ENCODE results near the gene FAM193A. TPM values are rescaled to one million over a fixed set of nuclear protein-coding genes. Genes with fewer than 3 reads are reported as not detected.

The FAM193A gene
- polyA plus RNA-seq, 1 of the 3 experiments (the other 2 are of a cell fraction) = 9.2 TPM

- Histone ChIP-seq H3K9me3 (no peaks in the 10 kb centered on the region), H3K9ac (peak within 1 kb of the TSS; percentile 79), H3K4me2 (peak within 1 kb of the TSS; percentile 89), H3K4me3 (ENCODE audit: low read depth in 2 of 2, low read length in 1 of 2) (peak within 1 kb of the TSS; percentile 74), H3K27ac (ENCODE audit: low read depth in 2 of 2, low read length in 1 of 2) (peak within 1 kb of the TSS; percentile 28 to 81; a peak in 2 of 4 replicates), H3K79me2 (ENCODE audit: insufficient read depth) (peaks cover 44% of the 10 kb centered on the region), H2AFZ (ENCODE audit: low read depth) (peak within 1 kb of the TSS; percentile 92), H3K36me3 (replicated peaks in 1 of 2; ENCODE audit: control insufficient read depth in 1 of 2, insufficient read depth in 2 of 2, low read length in 1 of 2) (no peaks in the 10 kb centered on the region), H3K27me3 (ENCODE audit: insufficient read depth) (no peaks in the 10 kb centered on the region), H4K20me1 (ENCODE audit: insufficient read depth) (0 out of 2 replicates have a peak, but pooled peaks cover 3% of the 10 kb centered on the region), H3K4me1 (ENCODE audit: control insufficient read depth in 1 of 2, insufficient read depth in 2 of 2, low read depth in 1 of 2, low read length in 1 of 2) (peaks cover 0 to 7% of the 10 kb centered on the region in 2 experiments; a peak in 1 of 4 replicates), H3K9me2 (no peaks in the 10 kb centered on the region), H3F3A (replicated peaks; ENCODE audit: insufficient read depth) (peaks cover 4% of the 10 kb centered on the region)
- 0 out of 2 replicates have a peak, but pooled peaks have one; percentile 25 for TF ChIP-seq REST (IDR thresholded peaks at IDR 0.05; ENCODE audit: low read depth, low read length)
- peak; percentile 26 for TF ChIP-seq CTCF (IDR thresholded peaks at IDR 0.05)
- peak; percentile 32; the same call in 1 of the 2 replicates for TF ChIP-seq RAD21 (IDR thresholded peaks at IDR 0.05; ENCODE audit: low read length)
- peak; percentile 59; the same call in 1 of the 2 replicates for TF ChIP-seq MXI1 (IDR thresholded peaks at IDR 0.05; ENCODE audit: low read depth, low read length)
- TF ChIP-seq MAX (IDR thresholded peaks at IDR 0.05; ENCODE audit: low read depth) = peak; percentile 27; the same call in 1 of the 2 replicates
- peak; percentile 55; the same call in 1 of the 2 replicates for TF ChIP-seq ELF1 (IDR thresholded peaks at IDR 0.05)
- TF ChIP-seq TAF1 (IDR thresholded peaks at IDR 0.05; ENCODE audit: borderline replicate concordance, low read depth, low read length) = peak; percentile 29; the same call in 1 of the 2 replicates
- TF ChIP-seq EP300 (IDR thresholded peaks at IDR 0.05; ENCODE audit: borderline replicate concordance in 1 of 2, low read depth in 1 of 2, low read length in 1 of 2) = no peak
- TF ChIP-seq POLR2AphosphoS5 (IDR thresholded peaks at IDR 0.05; ENCODE audit: low read depth, low read length) = peak; percentile 43
- no peak for TF ChIP-seq YY1 (IDR thresholded peaks at IDR 0.05; ENCODE audit: low read depth)
- no peak for TF ChIP-seq USF1 (IDR thresholded peaks at IDR 0.05; ENCODE audit: borderline replicate concordance, low read depth)
- peak; percentile 19 for TF ChIP-seq CHD2 (IDR thresholded peaks at IDR 0.05; ENCODE audit: low read length, partially characterized antibody)
- 6% methylated on average over 2 of the region's 96 CpGs for WGBS (ENCODE audit: low lambda C conversion rate)
- CTCF ChIA-PET = interaction anchor here (0.5 to 1.1 kb wide), 6 partner anchors 23 to 179 kb away, joined by 3 to 4 read pairs (median 3); no protein-coding TSS in a partner anchor
- peak; percentile 100 for DNase-seq
- POLR2A ChIA-PET = interaction anchor here (0.5 to 1.6 kb wide), 9 partner anchors 12 to 287 kb away, joined by 3 to 7 read pairs (median 3); partner anchors contain the start of gene RNF4
Measured at GRCh38 chr4:2755821-2756690, 219.6 kb downstream of the FAM193A start, which contains the start of gene TNIP2. Gene TNIP2, minus strand, starts transcription at chr4:2756336. Its CDS starts 47 bp downstream, at chr4:2756289.

Measured in SK-N-SH (cell line).